Measurements from ENCODE around the gene PDPN. TPM values are rescaled to one million over a fixed set of nuclear protein-coding genes. Genes with fewer than 3 reads are reported as not detected.

The PDPN gene, protein sequence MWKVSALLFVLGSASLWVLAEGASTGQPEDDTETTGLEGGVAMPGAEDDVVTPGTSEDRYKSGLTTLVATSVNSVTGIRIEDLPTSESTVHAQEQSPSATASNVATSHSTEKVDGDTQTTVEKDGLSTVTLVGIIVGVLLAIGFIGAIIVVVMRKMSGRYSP
- total RNA-seq: 100 to 1,000 TPM in 1 of 4 donors, 10 to 100 TPM in 3; 29.9 to 182 (median 70.1) TPM

DNA sequence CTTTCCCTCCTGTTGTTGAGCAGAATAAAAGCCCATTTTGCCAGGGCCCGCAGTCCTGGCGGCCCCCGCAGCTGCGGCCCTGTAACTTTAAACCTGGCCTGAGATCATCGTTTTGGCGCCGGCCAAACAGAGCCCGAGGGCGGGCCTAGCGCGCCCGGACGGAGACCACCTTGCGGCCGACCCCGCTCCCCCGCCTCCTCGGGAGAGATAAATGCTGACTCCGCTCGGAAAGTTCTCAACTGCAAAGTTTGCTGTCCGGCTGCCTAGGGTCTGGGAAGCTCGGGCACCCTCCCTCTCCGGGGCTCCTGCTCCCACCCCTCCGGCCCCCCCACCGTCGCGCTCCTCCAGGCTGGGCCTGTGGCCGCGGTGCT lies at the start of gene PDPN:
Gene PDPN (plus strand): TSS at position 238 of the 371 bp plus-strand sequence. CDS start 202 bp downstream, outside the sequence.
- no peak for TF ChIP-seq CTCF (IDR thresholded peaks at IDR 0.05)
- peak; percentile 32 for DNase-seq (ENCODE audit: low spot score)

GRCh38 chr1:13535227-13535626 lies 48.4 kb upstream of the PDPN start:
- ATAC-seq (ENCODE audit: low FRiP score) (no peak), DNase-seq (ENCODE audit: low spot score) (no peak)
- no peak for TF ChIP-seq CTCF (IDR thresholded peaks at IDR 0.05)

More for the DNA sequence above, at the start of gene PDPN:
- peak; percentile 59 for ATAC-seq (ENCODE audit: low FRiP score)

- ATAC-seq (ENCODE audit: low FRiP score) (no peak), DNase-seq (ENCODE audit: low spot score) (no peak)
- no peak for TF ChIP-seq CTCF (IDR thresholded peaks at IDR 0.05)
Observed at GRCh38 chr1:13536571-13536970, 47.1 kb upstream of the PDPN start.

DNA sequence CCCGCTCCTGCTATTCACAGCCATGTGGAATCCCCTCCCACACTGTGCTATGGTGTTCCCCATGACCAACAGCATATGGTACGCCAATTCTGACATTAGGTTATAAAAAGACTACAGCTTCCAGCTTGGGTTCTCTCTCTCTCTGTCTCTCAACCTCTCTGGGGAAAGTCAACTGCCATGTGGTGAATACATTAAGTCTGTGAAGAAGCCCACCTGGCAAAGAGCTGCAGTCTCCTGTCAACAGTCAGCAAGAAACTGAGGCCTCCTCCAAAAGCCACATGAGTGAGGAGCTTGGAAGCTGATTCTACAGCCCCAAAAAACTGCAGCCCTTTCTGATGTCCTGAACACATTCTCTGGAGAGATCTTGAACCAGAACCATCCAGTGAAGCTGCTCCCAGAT lies 44.8 kb upstream of the PDPN start:
- ATAC-seq (ENCODE audit: low FRiP score): no peak
- no peak for DNase-seq (ENCODE audit: low spot score)
- no peak for TF ChIP-seq CTCF (IDR thresholded peaks at IDR 0.05)

DNA sequence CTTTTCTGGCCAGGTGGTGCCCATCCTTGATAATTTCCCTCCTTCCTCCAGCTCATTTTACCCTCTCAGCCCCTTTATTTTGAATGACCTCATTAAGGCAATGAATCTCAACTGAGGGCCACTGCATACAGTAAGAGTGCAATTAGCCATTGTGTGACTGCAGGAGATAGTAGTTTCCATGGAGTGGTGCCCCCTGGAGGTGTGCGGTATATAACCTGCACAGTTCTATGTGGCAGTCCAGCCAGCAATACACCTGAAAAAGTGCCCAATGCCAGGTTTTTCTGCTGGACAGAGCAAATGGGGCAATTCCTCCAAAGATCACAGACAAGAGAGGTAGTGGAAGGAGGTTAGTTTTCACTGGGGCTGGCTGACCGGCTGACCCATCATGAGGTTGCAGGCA lies 43.9 kb upstream of the PDPN start:
- ATAC-seq (ENCODE audit: low FRiP score): no peak
- DNase-seq (ENCODE audit: low spot score): no peak
- no peak for TF ChIP-seq CTCF (IDR thresholded peaks at IDR 0.05)

- no peak for TF ChIP-seq CTCF (IDR thresholded peaks at IDR 0.05)
- DNase-seq (ENCODE audit: low spot score) (no peak), ATAC-seq (ENCODE audit: low FRiP score) (peak; percentile 7)
Observed at GRCh38 chr1:13540866-13541265, 42.8 kb upstream of the PDPN start.

- ATAC-seq (ENCODE audit: low FRiP score) (no peak), DNase-seq (ENCODE audit: low spot score) (no peak)
- TF ChIP-seq CTCF (IDR thresholded peaks at IDR 0.05): no peak
Observed at GRCh38 chr1:13541435-13542215, 42.0 kb upstream of the PDPN start.
